ENCODE results near the gene SERPINH1. TPM values are rescaled to one million over a fixed set of nuclear protein-coding genes. Genes with fewer than 3 reads are reported as not detected.

Gene SERPINH1
- polyA plus RNA-seq, 2 of the 4 experiments (the other 2 are of a cell fraction): 70.7 to 162 TPM

Other genes with a start within 250 kb of the SERPINH1 start
- 14.3 and 18.1 TPM in 2 replicates for gene ARRB1, start 210.6 kb upstream of the SERPINH1 start, polyA plus RNA-seq (2011; rRNA removed)
- 4.9 to 8.4 TPM (median 6.8 TPM) in 3 replicates for gene ARRB1, start 210.6 kb upstream of the SERPINH1 start, polyA plus RNA-seq (2017; fragmentation: RNase III; extraction: RNeasy Plus Mini Kit Qiagen cat#74134 plus additional on column Dnase treatment)
- 2,571 and 3,468 TPM in 2 replicates for gene RPS3, start 162.7 kb upstream of the SERPINH1 start, polyA plus RNA-seq (2011; rRNA removed)
- 3,458 to 3,978 TPM (median 3,544 TPM) in 3 replicates for gene RPS3, start 162.7 kb upstream of the SERPINH1 start, polyA plus RNA-seq (2017; fragmentation: RNase III; extraction: RNeasy Plus Mini Kit Qiagen cat#74134 plus additional on column Dnase treatment)
- 1.0 and 1.7 TPM in 2 replicates for gene KLHL35, start 129.1 kb upstream of the SERPINH1 start, polyA plus RNA-seq (2011; rRNA removed)
- gene KLHL35, start 129.1 kb upstream of the SERPINH1 start, polyA plus RNA-seq (2017; fragmentation: RNase III; extraction: RNeasy Plus Mini Kit Qiagen cat#74134 plus additional on column Dnase treatment): 0.56 to 0.72 TPM (median 0.69 TPM) in 3 replicates
- 3.9 and 4.7 TPM in 2 replicates for gene GDPD5, start 36.3 kb upstream of the SERPINH1 start, polyA plus RNA-seq (2011; rRNA removed)
- 5.8 to 7.9 TPM (median 5.9 TPM) in 3 replicates for gene GDPD5, start 36.3 kb upstream of the SERPINH1 start, polyA plus RNA-seq (2017; fragmentation: RNase III; extraction: RNeasy Plus Mini Kit Qiagen cat#74134 plus additional on column Dnase treatment)
- gene MAP6, start 106.8 kb downstream of the SERPINH1 start, polyA plus RNA-seq (2011; rRNA removed): 2.1 and 2.9 TPM in 2 replicates
- gene MAP6, start 106.8 kb downstream of the SERPINH1 start, polyA plus RNA-seq (2017; fragmentation: RNase III; extraction: RNeasy Plus Mini Kit Qiagen cat#74134 plus additional on column Dnase treatment): 1.1 to 1.5 TPM (median 1.2 TPM) in 3 replicates
- not detected in 2 replicates for gene MOGAT2, start 155.6 kb downstream of the SERPINH1 start, polyA plus RNA-seq (2011; rRNA removed)
- not detected in 3 replicates for gene MOGAT2, start 155.6 kb downstream of the SERPINH1 start, polyA plus RNA-seq (2017; fragmentation: RNase III; extraction: RNeasy Plus Mini Kit Qiagen cat#74134 plus additional on column Dnase treatment)
- gene DGAT2, start 206.5 kb downstream of the SERPINH1 start, polyA plus RNA-seq (2011; rRNA removed): 1.6 and 2.7 TPM in 2 replicates
- 1.9 to 3.3 TPM (median 2.3 TPM) in 3 replicates for gene DGAT2, start 206.5 kb downstream of the SERPINH1 start, polyA plus RNA-seq (2017; fragmentation: RNase III; extraction: RNeasy Plus Mini Kit Qiagen cat#74134 plus additional on column Dnase treatment)